Endothelial cell of umbilical vein (primary cell): ENCODE measurements around the gene KRTAP10-1.

Source experiments
- CTCF ChIP-seq, 2 donors: IDR thresholded peaks; 1 replicate in 1 of 2; 2 replicates in 1 of 2; pipeline ENCODE4 v1.5.1; 2011; ENCODE audit warnings: low read length in 2 of 2, mild to moderate bottlenecking in 2 of 2, moderate library complexity in 2 of 2, control low read depth in 1 of 2, inconsistent platforms in 1 of 2, low read depth in 1 of 2; ENCODE audit not compliant: insufficient read depth in 1 of 2; ENCODE audit errors: extremely low read depth in 1 of 2
- EZH2 ChIP-seq: IDR thresholded peaks from 2 replicates; pipeline ENCODE4 v1.6.1; 2012; ENCODE audit warnings: borderline replicate concordance, low read depth, mild to moderate bottlenecking, moderate library complexity, low read length, inconsistent platforms; ENCODE audit not compliant: severe bottlenecking
- FOS ChIP-seq: IDR thresholded peaks from 2 replicates; pipeline ENCODE4 v1.6.1; 2011; ENCODE audit warnings: mild to moderate bottlenecking, low read length, moderate library complexity, borderline replicate concordance; ENCODE audit not compliant: insufficient read depth
- GATA2 ChIP-seq: IDR thresholded peaks from 2 replicates; pipeline ENCODE4 v1.7.0; 2011; ENCODE audit warnings: low read depth, mild to moderate bottlenecking, moderate library complexity, mixed read lengths, low read length; ENCODE audit not compliant: insufficient read length, insufficient read depth
- MAX ChIP-seq: IDR thresholded peaks from 2 replicates; pipeline ENCODE4 v1.6.1; 2011; ENCODE audit not compliant: insufficient read depth, insufficient read length
- MYC ChIP-seq: IDR thresholded peaks from one replicate; pipeline ENCODE4 v1.6.1; 2011; ENCODE audit warnings: mild to moderate bottlenecking, low read depth, low read length
- POLR2A ChIP-seq: IDR thresholded peaks from 2 replicates; pipeline ENCODE4 v1.6.1; 2012; ENCODE audit warnings: low read depth, mild to moderate bottlenecking, control low read depth, low read length
- POLR2AphosphoS5 ChIP-seq: IDR thresholded peaks from 2 replicates; pipeline ENCODE4 v1.6.1; 2012; ENCODE audit warnings: low read depth, mild to moderate bottlenecking, control low read depth, low read length, moderate library complexity; ENCODE audit not compliant: insufficient read depth

GRCh38 chr21:44552136-44552535 lies 12.1 kb upstream of the KRTAP10-1 start:
- no peak for TF ChIP-seq CTCF (IDR thresholded peaks at IDR 0.05; ENCODE audit: extremely low read depth in 1 of 2, insufficient read depth in 1 of 2, low read depth in 1 of 2, low read length in 2 of 2)
- TF ChIP-seq POLR2A, result no peak
- no peak for TF ChIP-seq EZH2
- TF ChIP-seq GATA2, result no peak
- no peak for TF ChIP-seq MYC
- TF ChIP-seq POLR2AphosphoS5, result no peak
- TF ChIP-seq MAX, result no peak
- no peak for TF ChIP-seq FOS
